Left lung (tissue), 10 donors: ENCODE data around the gene ZNF423. TPM values are rescaled to one million over a fixed set of nuclear protein-coding genes. Genes with fewer than 3 reads are reported as not detected.

Experiments
- ATAC-seq: fragments of 200-7000 bp; cut with Tn5 transposase; one replicate; pipeline ENCODE4 v1.9.1; 2020; ENCODE audit warnings: moderate library complexity
- DNase-seq, 4 donors: peaks; one replicate each; pipeline ENCODE4 v3.0.0-alpha.2; 2013 to 2020
- H3K27ac ChIP-seq, 2 donors: fragments of 200-600 bp; sonication (generic) in 1 of 2; one replicate each; pipeline versions ENCODE4 v1.5.0 to v1.8.0; 2020 to 2021
- H3K27me3 ChIP-seq, 2 donors: fragments of 200-600 bp; sonication (generic) in 1 of 2; one replicate each; pipeline versions ENCODE4 v1.5.0 to v1.8.0; 2020 to 2021
- H3K36me3 ChIP-seq, 2 donors: fragments of 200-600 bp; sonication (generic) in 1 of 2; one replicate each; pipeline versions ENCODE4 v1.5.0 to v1.8.0; 2020 to 2021
- H3K4me1 ChIP-seq, 2 donors: fragments of 200-600 bp; one replicate each; pipeline ENCODE4 v1.8.0; 2021
- H3K4me3 ChIP-seq, 2 donors: fragments of 200-600 bp; sonication (generic) in 1 of 2; one replicate each; pipeline versions ENCODE4 v1.5.0 to v1.8.0; 2020 to 2021; ENCODE audit warnings: mild to moderate bottlenecking in 1 of 2
- H3K9me3 ChIP-seq, 2 donors: fragments of 200-600 bp; sonication (generic) in 1 of 2; one replicate each; pipeline versions ENCODE4 v1.5.0 to v1.8.0; 2020 to 2021
- CTCF ChIP-seq, 2 donors: fragments of 200-600 bp; sonication (generic) in 1 of 2; IDR thresholded peaks; one replicate each; pipeline versions ENCODE4 v1.5.0 to v1.8.0; 2021; ENCODE audit warnings: antibody characterized with exemption in 2 of 2
- intact Hi-C, 2 donors: fragments of 100-400 bp; cut with DNase I; formaldehyde crosslinking; loops; one replicate each; pipeline versions ENCODE4 v1.11.2 to v1.14.2; 2022
- polyA plus RNA-seq, 6 donors: library from polyadenylated mRNA; unstranded; fragments of 120-200 nt; gene quantifications; one replicate each; pipeline ENCODE4 v1.2.1, GENCODE V29; 2013; ENCODE audit not compliant: insufficient read length in 6 of 6
- total RNA-seq, 2 donors: library from RNA; stranded (reverse); fragmentation: NEBNext Ultra II Directional; extraction: Animal tissue kit (Norgen Biotek cat#: 25700); gene quantifications; one replicate each; pipeline ENCODE4 v1.2.1, GENCODE V29; 2021
- donor health status: DM: no; HTN: yes; CAD: no.
- donor health status: DM: no; HTN: no; CAD: no.

Gene ZNF423
- total and polyA plus RNA-seq, 8 donors = 7.8 to 30.5 (median 26.6) TPM

GRCh38 chr16:49496656-49497055, 359.3 kb downstream of the ZNF423 start:
- DNase-seq = peak in 1 of 4 donors; percentile 15
- no peaks in the 10 kb centered on the region for H3K9me3 ChIP-seq
- intact Hi-C loops = loop anchor here in 1 of 2 donors (10.0 kb wide), 1 partner anchor 428 kb away; no protein-coding TSS in a partner anchor
- peaks cover 0 to 12% of the 10 kb centered on the region in 2 donors for H3K27me3 ChIP-seq
- H3K27ac ChIP-seq = no peak overlapping the region
- H3K36me3 ChIP-seq = no peaks in the 10 kb centered on the region
- no peak overlapping the region for H3K4me3 ChIP-seq
- peaks cover 6 to 10% of the 10 kb centered on the region in 2 donors for H3K4me1 ChIP-seq
- ATAC-seq = no peak
- no peak for TF ChIP-seq CTCF (IDR thresholded peaks at IDR 0.05)

DNA sequence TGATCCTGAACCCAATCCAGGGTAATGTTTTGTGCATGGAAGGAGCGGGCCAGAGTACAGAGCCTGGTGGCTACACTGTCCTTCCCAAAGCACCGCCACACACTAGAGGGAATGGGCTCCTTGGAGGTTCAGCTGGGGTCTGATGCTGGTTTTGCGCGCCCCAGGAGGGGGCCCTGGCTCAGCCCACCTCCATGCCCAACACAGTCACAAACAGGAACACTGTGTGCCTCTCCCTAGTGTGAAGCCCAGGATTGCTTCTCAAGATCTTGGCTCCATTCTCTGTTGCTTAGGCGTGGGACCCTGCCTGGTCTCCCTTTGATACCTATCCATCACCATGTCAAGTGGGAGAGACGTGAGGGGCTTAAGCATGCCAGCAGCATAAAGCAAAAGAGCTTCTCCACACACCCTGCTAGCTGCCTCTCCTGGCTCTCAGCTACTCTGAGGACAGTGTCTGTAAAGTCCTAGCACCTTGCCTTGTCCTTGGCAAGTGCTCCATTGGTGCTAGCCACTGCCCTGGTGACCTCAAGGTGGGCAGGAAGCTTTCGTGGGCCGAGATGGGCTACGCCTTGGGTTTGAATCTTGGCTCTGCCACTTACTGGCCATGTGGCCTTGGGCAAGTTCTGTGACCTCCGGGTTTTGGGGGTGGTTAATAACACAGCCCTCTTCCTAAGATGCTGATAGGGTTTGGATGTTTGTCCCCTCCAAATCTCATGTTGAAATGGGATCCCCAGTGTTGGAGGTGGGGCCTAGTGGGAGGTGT, 360.1 kb downstream of the ZNF423 start:
- Histone ChIP-seq H3K27ac (no peak overlapping the region), H3K36me3 (no peaks in the 10 kb centered on the region), H3K4me3 (no peak overlapping the region), H3K27me3 (peaks cover 0 to 12% of the 10 kb centered on the region in 2 donors), H3K9me3 (no peaks in the 10 kb centered on the region), H3K4me1 (peaks cover 6 to 11% of the 10 kb centered on the region in 2 donors)
- intact Hi-C loops = loop anchor here in 1 of 2 donors (10.0 kb wide), 1 partner anchor 429 kb away; no protein-coding TSS in a partner anchor
- TF ChIP-seq CTCF (IDR thresholded peaks at IDR 0.05) = no peak
- ATAC-seq (no peak), DNase-seq (peak in 1 of 4 donors; percentile 9)

GRCh38 chr16:49494891-49495566, 360.9 kb downstream of the ZNF423 start:
- H3K9me3 ChIP-seq = no peaks in the 10 kb centered on the region
- no peak for TF ChIP-seq CTCF (IDR thresholded peaks at IDR 0.05)
- no peak for ATAC-seq
- intact Hi-C loops = loop anchor here in 1 of 2 donors (10.0 kb wide), 1 partner anchor 430 kb away; no protein-coding TSS in a partner anchor
- DNase-seq = peak in 1 of 4 donors; percentile 11
- no peaks in the 10 kb centered on the region for H3K36me3 ChIP-seq
- H3K4me3 ChIP-seq = no peak overlapping the region
- peaks cover 0 to 12% of the 10 kb centered on the region in 2 donors for H3K27me3 ChIP-seq
- H3K4me1 ChIP-seq = peaks cover 6 to 11% of the 10 kb centered on the region in 2 donors
- no peak overlapping the region for H3K27ac ChIP-seq

DNA sequence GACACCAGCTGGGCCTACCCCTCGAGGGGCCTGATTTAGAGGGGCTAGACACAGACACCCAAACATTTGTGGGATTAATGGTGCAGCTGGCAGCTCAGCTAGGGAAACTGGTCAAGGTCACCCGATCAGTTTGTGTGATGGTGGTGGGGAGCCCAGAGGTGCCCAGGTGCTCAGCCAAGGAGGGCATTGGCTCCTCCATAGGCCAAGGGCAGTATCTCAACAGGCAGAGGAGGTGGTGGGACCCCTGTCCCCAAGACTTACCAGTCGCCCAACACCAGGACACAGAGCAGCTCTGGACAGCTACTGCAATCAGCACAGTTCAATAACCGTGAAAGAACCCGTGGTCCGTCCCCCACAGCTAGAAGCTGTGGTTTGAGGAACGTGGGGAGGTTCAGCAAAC, 361.4 kb downstream of the ZNF423 start:
- DNase-seq (peak in 1 of 4 donors; percentile 14), ATAC-seq (no peak)
- intact Hi-C loops = loop anchor here in 1 of 2 donors (10.0 kb wide), 1 partner anchor 430 kb away; no protein-coding TSS in a partner anchor
- Histone ChIP-seq H3K27me3 (peaks cover 0 to 12% of the 10 kb centered on the region in 2 donors), H3K4me3 (no peak overlapping the region), H3K27ac (no peak overlapping the region), H3K9me3 (no peaks in the 10 kb centered on the region), H3K4me1 (peaks cover 6 to 11% of the 10 kb centered on the region in 2 donors), H3K36me3 (no peaks in the 10 kb centered on the region)
- TF ChIP-seq CTCF (IDR thresholded peaks at IDR 0.05) = no peak

GRCh38 chr16:49493836-49494235, 362.1 kb downstream of the ZNF423 start:
- Histone ChIP-seq H3K4me3 (no peak overlapping the region), H3K9me3 (no peaks in the 10 kb centered on the region), H3K27me3 (peaks cover 0 to 12% of the 10 kb centered on the region in 2 donors), H3K4me1 (peaks cover 6 to 11% of the 10 kb centered on the region in 2 donors), H3K27ac (no peak overlapping the region), H3K36me3 (no peaks in the 10 kb centered on the region)
- TF ChIP-seq CTCF (IDR thresholded peaks at IDR 0.05) = no peak
- DNase-seq (peak in 1 of 4 donors; percentile 24), ATAC-seq (no peak)
- intact Hi-C loops = loop anchor here in 1 of 2 donors (10.0 kb wide), 1 partner anchor 431 kb away; no protein-coding TSS in a partner anchor
